NCI-H1436 (cell line): ENCODE results near the gene KLHDC4.
"Not testable (repeated sequence)": the region's sequence is repeated elsewhere in the genome, so short reads cannot be mapped to it uniquely, and the experiment has no call there.

Source experiments
- DNase-seq: peaks from one replicate; lab custom pipeline; 2025; lab: John Stamatoyannopoulos, UW

The KLHDC4 gene

GRCh38 chr16:87742781-87743490 is 22.9 kb downstream of the KLHDC4 start:
- no peak for DNase-seq

GRCh38 chr16:87741700-87742415 is 23.9 kb downstream of the KLHDC4 start:
- DNase-seq: no peak

- DNase-seq: no peak
Measured at GRCh38 chr16:87740909-87741424, 24.8 kb downstream of the KLHDC4 start.

GRCh38 chr16:87740441-87740840 is 25.3 kb downstream of the KLHDC4 start:
- no peak for DNase-seq

- DNase-seq: no peak
Measured at GRCh38 chr16:87739801-87740200, 26.0 kb downstream of the KLHDC4 start.

- no peak for DNase-seq
Measured at GRCh38 chr16:87736008-87736382, 29.8 kb downstream of the KLHDC4 start.

DNA sequence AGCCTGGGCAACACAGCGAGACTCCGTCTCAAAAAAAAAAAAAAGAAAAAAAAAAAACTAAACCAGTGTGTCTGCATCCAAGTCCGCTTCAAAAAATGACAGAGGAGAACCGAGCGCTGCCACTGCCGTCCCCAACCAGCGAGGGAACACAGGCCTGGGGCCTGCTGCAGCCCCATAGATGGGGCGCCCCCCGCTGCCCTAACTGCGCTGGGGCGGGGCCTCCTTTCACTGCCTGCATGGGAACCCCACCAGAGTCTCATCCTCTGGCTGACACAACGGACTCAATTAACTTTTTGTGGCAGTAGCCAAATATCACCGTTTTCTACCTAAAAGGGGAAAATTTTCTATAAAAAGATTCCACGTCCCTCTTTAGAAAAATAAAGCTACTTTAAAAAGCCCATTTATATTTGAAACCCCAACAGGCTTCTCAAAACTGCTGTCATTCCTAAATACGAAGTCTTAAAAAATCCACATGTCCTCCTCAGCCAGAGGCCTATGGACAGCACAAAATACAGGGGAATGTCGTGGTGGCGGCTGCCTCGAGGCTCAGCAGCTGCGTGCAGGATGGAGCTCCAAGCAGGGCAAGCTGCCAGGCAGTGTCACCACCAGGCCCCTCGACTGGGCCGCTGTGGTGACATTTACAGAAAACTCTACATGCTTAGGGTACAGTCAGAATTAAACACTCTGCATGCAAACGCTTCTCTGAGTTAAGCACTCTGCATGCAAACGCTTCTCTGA is 30.3 kb downstream of the KLHDC4 start:
- DNase-seq: no peak

- DNase-seq: no peak
Measured at GRCh38 chr16:87734644-87735043, 31.1 kb downstream of the KLHDC4 start.

DNA sequence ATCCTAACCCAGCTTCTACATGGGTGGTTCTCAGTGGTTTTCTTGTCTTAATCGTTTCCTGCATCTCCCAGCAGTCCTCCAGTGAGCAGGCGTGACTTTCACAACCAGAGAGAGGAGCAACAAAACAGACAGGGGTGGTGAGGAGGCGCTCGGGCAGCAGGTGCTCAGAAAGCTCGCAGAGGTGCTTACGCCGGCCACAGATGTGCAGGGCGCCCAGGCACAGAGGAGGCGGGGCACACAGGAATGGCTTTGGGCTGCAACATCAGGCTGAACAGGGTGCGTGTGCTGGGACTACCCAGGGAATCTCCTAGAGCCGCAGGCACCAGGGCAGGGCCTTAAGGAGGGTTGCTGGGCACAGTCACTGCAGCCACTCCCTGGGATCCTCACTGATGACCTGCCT is 32.6 kb downstream of the KLHDC4 start:
- peak; percentile 71 for DNase-seq

- DNase-seq: no peak
Measured at GRCh38 chr16:87731607-87732006, 34.2 kb downstream of the KLHDC4 start.

GRCh38 chr16:87729266-87729954 is 36.4 kb downstream of the KLHDC4 start:
- no peak for DNase-seq

- no peak for DNase-seq
Measured at GRCh38 chr16:87728026-87728425, 37.8 kb downstream of the KLHDC4 start.

DNA sequence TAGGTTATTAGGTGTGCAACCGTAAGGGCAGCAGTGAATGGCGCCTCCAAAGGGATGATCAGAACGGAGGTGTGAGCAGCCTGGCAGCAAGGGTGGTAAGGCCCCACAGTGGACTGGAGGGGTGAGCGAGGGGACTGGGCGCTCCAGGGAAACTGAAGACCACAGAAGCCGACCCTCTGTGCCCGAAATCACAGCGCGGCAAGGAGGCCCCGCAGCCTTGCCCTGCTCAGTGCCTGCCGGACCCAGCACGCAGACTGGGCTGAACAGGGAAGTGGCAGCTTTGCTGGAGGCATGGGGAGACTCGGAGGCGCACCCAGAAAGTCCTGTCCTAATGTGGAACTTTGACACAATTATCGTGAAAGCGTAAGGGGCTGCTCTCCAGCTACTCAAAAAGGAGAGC is 38.4 kb downstream of the KLHDC4 start:
- DNase-seq: no peak

DNA sequence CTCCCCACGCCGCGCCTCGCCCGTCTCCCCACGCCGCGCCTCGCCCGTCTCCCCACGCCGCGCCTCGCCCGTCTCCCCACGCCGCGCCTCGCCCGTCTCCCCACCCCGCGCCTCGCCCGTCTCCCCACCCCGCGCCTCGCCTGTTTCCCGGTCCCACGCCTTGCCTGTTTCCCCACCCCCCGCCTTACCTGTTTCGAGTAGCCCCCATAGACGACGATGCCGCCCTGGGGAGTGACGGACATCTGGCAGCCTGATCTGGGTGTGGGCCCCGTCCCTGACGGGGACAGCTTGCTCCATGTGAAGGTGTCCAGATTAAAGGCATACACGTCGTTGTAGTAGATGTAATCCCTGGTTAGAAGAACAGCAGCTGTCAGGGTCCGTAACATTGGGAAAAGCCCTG is 39.2 kb downstream of the KLHDC4 start:
- DNase-seq: not testable (repeated sequence)

- no peak for DNase-seq
Measured at GRCh38 chr16:87725596-87726235, 40.1 kb downstream of the KLHDC4 start.

- DNase-seq: no peak
Measured at GRCh38 chr16:87724490-87725291, 41.1 kb downstream of the KLHDC4 start.

- DNase-seq: peak; percentile 86
Measured at GRCh38 chr16:87723226-87723623, 42.6 kb downstream of the KLHDC4 start.

DNA sequence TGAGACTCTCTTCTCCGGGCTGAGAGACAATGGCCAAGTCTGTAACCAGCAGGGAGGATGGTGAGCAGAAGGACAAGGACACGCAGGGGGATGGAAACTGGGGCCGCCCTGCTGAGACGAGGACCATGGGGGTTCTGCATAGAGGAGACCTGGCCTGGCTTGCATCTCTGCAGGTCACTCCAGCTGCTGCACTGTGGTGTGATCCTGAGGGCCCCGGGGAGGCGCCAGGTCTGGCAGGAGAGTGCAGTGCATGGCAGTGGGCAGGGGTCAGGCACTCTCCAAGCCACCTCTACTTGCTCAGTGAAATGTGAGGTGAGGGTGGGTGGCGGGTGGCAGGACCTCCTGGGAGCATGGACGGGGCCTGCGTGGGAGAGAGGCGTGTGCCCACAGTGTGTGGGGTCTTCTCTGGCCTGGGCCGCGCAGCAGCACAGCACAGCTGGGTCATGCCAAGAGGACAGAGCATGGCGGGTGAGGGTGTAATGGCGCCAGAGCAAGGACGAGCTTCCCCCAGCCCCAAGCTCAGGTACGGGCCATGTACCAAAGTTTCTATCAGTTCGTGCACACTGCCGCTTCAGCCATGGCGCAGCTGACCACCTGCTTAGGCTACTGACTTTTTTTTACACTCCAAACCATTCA is 43.1 kb downstream of the KLHDC4 start:
- DNase-seq: no peak

GRCh38 chr16:87721622-87722585 is 43.9 kb downstream of the KLHDC4 start:
- no peak for DNase-seq
